Right atrium auricular region (tissue), 2 donors: ENCODE results near the gene LTBP4. TPM values are rescaled to one million over a fixed set of nuclear protein-coding genes. Genes with fewer than 3 reads are reported as not detected.
A peak's percentile ranks its signal among the peaks of the same experiment; 100 is the strongest.

Experiments
- DNase-seq: peaks from one replicate; pipeline ENCODE4 v3.0.0-alpha.2; 2019; ENCODE audit warnings: low spot score
- H3K27ac ChIP-seq, 2 donors: fragments of 200-600 bp; sonication (generic); 1 replicate in 1 of 2; 2 replicates in 1 of 2; pipeline ENCODE4 v1.5.1; 2016 to 2019
- H3K27me3 ChIP-seq, 2 donors: fragments of 200-600 bp; sonication (generic); one replicate each; pipeline versions ENCODE4 v1.5.1 to v1.6.0; 2017 to 2019
- H3K36me3 ChIP-seq: fragments of 200-600 bp; sonication (generic); one replicate; pipeline ENCODE4 v1.5.1; 2016
- H3K4me1 ChIP-seq, 2 donors: fragments of 200-600 bp; sonication (generic); one replicate each; pipeline versions ENCODE4 v1.5.1 to v1.6.0; 2017 to 2019
- H3K4me3 ChIP-seq, 2 donors: fragments of 200-600 bp; sonication (generic); 1 replicate in 1 of 2; 2 replicates in 1 of 2; pipeline ENCODE4 v1.5.1; 2017 to 2019; ENCODE audit warnings: mild to moderate bottlenecking in 1 of 2, moderate library complexity in 1 of 2
- H3K9me3 ChIP-seq, 2 donors: fragments of 200-600 bp; sonication (generic); one replicate each; pipeline ENCODE4 v1.5.1; 2019
- CTCF ChIP-seq, 2 donors: fragments of 200-600 bp; sonication (generic); IDR thresholded peaks; one replicate each; pipeline ENCODE4 v1.5.1; 2019; ENCODE audit warnings: antibody characterized with exemption in 2 of 2
- total RNA-seq, 2 donors: library from RNA; depleted of rRNA; stranded (reverse); fragments of >200 nt; gene quantifications; one replicate each; pipeline ENCODE4 v1.1.0, GENCODE V29; 2016

LTBP4 gene
- total RNA-seq, 2 donors from 2014 or later = 152 to 257 TPM

DNA sequence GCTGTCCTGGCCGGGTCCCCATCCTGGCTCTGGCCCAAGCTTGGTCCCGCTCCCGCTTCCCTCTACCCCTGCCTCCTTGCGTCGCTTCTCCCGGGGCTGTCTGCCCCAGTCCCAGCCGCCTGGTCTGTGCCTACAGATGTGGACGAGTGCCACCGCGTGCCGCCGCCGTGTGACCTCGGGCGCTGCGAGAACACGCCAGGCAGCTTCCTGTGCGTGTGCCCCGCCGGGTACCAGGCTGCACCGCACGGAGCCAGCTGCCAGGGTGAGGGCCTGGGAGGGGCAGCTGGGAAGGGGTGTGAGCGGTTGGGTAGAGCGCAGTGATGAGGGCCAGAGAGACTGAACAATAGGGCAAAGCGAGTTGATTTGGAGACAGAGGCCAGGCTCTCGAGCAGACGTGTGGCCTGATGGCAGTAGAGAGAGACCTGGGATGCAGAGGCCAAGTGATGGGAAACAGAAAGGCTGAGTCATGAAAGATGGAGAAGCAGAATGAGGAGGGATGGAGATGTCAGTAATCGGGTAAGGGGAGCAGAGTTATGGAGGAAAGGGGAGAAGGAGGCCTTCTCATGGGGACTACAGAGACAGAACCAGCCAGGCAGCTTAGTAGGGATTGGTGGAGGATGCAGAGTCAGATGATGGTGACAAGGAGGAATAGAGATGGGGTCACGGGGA is 9.4 kb downstream of the LTBP4 start:
- H3K4me1 ChIP-seq = peaks cover 0 to 51% of the 10 kb centered on the region in 2 donors
- peak overlapping the region; percentile 39 to 48 for H3K4me3 ChIP-seq
- TF ChIP-seq CTCF (IDR thresholded peaks at IDR 0.05) = no peak
- no peaks in the 10 kb centered on the region for H3K36me3 ChIP-seq
- no peaks in the 10 kb centered on the region for H3K27me3 ChIP-seq
- no peaks in the 10 kb centered on the region for H3K9me3 ChIP-seq
- DNase-seq = no peak
- peak overlapping the region; percentile 74 to 77 for H3K27ac ChIP-seq

GRCh38 chr19:40611096-40611495 is 9.9 kb downstream of the LTBP4 start:
- TF ChIP-seq CTCF (IDR thresholded peaks at IDR 0.05) = no peak
- H3K27ac ChIP-seq = peak overlapping the region; percentile 74 to 77
- no peaks in the 10 kb centered on the region for H3K36me3 ChIP-seq
- no peaks in the 10 kb centered on the region for H3K9me3 ChIP-seq
- no peak for DNase-seq
- no peaks in the 10 kb centered on the region for H3K27me3 ChIP-seq
- peaks cover 0 to 45% of the 10 kb centered on the region in 2 donors for H3K4me1 ChIP-seq
- no peak overlapping the region for H3K4me3 ChIP-seq

- H3K4me1 ChIP-seq = peaks cover 0 to 41% of the 10 kb centered on the region in 2 donors
- H3K9me3 ChIP-seq = no peaks in the 10 kb centered on the region
- no peak for TF ChIP-seq CTCF (IDR thresholded peaks at IDR 0.05)
- H3K27me3 ChIP-seq = no peaks in the 10 kb centered on the region
- H3K27ac ChIP-seq = no peak overlapping the region
- H3K4me3 ChIP-seq = no peak overlapping the region
- DNase-seq = no peak
- peaks cover 5% of the 10 kb centered on the region for H3K36me3 ChIP-seq
Measured at GRCh38 chr19:40611900-40612698, 10.9 kb downstream of the LTBP4 start.

- Histone ChIP-seq H3K9me3 (no peaks in the 10 kb centered on the region), H3K27me3 (no peaks in the 10 kb centered on the region), H3K27ac (peak overlapping the region; percentile 82 to 93), H3K4me3 (peak overlapping the region; percentile 56 to 61), H3K36me3 (peaks cover 14% of the 10 kb centered on the region), H3K4me1 (peaks cover 0 to 37% of the 10 kb centered on the region in 2 donors)
- TF ChIP-seq CTCF (IDR thresholded peaks at IDR 0.05) = no peak
- DNase-seq = no peak
Measured at GRCh38 chr19:40612831-40613689, 11.9 kb downstream of the LTBP4 start.

- H3K9me3 ChIP-seq = no peaks in the 10 kb centered on the region
- peak overlapping the region; percentile 56 to 61 for H3K4me3 ChIP-seq
- peaks cover 21% of the 10 kb centered on the region for H3K36me3 ChIP-seq
- no peak for DNase-seq
- peak overlapping the region; percentile 82 to 93 for H3K27ac ChIP-seq
- no peak for TF ChIP-seq CTCF (IDR thresholded peaks at IDR 0.05)
- H3K27me3 ChIP-seq = no peaks in the 10 kb centered on the region
- H3K4me1 ChIP-seq = peaks cover 0 to 36% of the 10 kb centered on the region in 2 donors
Measured at GRCh38 chr19:40613690-40614621, 12.8 kb downstream of the LTBP4 start.
